Measurements from ENCODE around the gene CNP. TPM values are rescaled to one million over a fixed set of nuclear protein-coding genes. Genes with fewer than 3 reads are reported as not detected.
"Not testable (repeated sequence)": the region's sequence is repeated elsewhere in the genome, so short reads cannot be mapped to it uniquely, and the experiment has no call there.

Gene CNP
- total RNA-seq: 45.7 TPM

DNA sequence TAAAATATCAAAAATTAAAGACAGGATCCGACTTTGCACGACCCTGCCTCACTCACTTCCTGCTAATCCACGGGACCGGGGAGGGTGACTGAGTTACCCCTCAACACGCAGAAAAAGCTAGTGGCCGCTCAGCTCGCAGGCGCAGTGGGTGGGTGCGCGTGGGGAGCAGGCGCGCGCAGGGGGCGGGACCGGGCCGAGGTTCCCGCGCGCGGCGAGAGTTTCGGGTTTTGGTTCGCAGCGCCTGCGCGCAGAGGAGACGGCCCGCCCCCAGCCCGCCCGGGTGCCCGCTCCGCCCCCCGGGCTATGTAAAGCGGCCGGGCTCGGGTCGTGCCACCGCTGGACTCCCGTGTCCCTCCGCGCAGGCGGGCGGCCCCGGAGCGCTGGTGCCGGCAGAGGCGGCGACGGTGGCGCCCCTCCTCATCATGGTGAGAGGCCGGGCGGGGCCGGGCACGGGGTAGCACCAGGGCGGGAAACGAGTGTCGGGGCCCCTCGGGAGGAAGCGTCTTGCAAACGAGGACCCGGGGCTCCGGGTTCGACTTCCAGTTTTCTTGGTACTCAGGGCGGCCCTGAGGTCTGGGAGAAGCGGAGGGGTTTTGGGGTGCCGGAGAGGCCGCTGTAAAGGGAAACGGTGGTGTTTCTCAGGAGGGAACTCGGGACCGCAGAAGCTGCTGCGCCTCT, at the start of gene CNP:
TSS of gene CNP (plus strand) at position 333 of the 678 bp plus-strand sequence. CDS start at position 423, 90 bp downstream.
- DNase-seq (ENCODE audit: low spot score): peak; percentile 94

DNA sequence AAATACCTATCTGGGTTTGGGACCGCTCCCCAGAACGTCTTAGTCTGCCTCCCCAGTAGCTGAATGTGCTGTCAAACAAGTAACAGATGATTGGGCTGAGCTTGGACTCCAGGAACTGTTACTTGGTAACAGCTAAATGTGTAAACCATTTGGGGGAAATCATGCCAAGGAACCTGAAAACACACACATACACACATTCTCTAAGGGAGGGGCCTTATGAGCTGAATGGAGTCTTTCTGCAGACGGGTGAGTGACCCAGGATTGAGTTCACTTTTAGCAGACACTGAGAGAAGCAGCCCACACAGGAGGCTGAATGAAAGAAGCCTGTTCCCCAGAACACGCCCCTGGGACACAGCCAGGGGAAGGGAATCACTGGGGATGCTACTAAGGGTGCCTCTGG, 49.4 kb upstream of the CNP start:
- no peak for DNase-seq (ENCODE audit: low spot score)

DNA sequence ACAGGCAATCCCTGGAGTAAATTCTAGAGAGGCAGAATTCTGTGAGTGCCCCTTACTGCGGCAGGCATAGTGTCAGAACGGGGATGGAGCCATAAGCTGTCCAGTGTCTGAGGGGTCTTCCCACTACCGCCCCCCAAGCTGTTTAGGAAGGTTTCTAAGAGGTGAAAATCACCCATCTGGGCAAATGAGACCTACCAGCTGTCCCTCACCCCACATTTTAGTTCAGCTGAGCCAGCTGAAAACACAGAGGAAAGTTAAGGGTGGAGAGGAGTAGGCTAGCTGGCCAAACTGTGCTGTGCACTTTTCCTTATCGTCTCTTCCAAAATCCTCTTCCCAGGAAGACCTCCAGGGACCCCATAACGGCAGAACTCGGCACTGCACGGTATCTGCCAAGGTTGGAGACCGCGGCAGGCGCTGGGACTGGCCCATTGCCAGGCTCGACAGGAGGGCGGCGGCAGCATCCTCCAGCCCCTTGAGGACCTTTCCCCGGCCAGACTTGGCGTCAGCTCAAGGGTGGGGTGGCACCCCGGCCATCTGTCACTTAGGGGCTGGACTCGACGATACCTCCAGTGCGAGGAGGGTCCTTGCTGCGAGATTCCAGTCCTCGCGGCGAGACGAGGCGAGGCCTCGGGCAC, 48.8 kb upstream of the CNP start:
- peak; percentile 56 for DNase-seq (ENCODE audit: low spot score)

DNA sequence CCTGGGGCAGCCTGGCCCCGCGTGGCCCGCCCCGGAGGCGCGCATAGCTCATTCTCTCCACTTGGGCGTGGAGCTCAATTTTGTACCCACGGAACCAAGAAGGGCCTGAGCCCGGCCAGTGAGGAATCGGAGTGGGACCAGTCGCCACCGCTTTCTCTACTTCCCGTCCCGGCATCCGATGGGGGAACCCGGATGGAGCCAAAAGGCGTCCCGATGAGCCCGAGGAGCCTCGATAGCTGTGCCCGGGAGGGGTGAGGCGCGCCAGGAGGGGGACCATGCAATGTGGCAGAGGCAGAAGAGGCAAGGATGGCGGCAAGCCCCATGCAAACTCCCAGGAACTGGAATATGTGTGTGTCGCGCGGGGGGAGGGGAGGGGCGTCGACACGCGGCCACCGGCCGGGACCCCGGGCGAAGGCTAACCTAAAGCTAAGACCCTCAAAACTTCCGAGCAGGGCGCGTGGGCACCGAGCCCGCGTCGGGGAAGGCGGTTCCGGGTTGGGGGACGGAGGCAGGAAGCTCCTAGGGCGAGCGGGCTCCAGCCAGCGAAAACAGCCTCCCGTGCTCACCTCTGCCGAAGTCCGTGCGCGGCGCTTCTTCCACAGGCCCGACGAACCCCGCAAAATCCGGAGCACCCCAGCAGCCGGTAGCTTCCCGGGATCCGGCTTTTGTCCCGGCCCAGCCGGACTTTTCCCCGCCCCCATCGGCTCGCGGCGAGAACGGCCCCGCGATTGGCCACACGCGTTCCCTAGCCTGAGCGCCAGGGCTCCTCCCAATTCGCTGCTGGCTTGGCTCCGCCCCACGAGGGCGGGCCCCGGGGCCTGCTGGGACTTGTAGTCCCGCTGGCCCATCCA, 48.1 kb upstream of the CNP start, which contains the start of gene ACLY:
TSS of gene ACLY (minus strand) at position 638 of the 851 bp plus-strand sequence. CDS start 5,078 bp downstream, outside the sequence.
- peak; percentile 97 for DNase-seq (ENCODE audit: low spot score)

DNA sequence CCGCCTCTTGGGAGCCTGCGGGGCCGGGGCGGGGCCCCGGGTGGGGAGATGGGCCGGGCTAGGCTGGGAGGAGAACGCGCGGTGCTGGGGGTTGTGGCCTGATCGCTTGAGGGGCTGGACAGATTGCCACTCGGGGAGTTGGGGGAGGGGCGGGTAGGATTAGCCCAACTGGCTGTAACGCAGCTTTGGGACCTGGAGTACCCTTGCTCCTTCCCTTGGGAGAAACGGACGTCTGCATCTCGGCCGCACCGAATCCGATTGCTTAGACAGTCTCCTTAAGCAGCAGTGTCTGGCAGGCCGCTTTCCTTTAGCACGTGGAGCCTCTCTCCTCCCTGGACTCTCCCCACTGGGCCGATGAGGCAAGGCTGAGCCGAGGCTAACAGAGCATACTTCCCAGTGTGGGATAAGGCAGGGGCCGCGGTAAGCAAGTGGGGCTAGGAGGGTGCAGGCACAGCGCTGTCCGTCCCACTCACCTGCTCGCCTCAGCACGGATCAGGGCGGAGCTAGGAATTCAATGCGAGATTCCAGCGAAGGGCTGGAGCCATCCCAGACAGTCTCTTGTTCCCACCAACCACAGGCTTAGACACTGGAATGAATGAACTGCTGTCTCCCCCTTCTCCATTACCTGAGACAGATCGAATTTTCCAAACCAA, 47.3 kb upstream of the CNP start:
- DNase-seq (ENCODE audit: low spot score): no peak

DNA sequence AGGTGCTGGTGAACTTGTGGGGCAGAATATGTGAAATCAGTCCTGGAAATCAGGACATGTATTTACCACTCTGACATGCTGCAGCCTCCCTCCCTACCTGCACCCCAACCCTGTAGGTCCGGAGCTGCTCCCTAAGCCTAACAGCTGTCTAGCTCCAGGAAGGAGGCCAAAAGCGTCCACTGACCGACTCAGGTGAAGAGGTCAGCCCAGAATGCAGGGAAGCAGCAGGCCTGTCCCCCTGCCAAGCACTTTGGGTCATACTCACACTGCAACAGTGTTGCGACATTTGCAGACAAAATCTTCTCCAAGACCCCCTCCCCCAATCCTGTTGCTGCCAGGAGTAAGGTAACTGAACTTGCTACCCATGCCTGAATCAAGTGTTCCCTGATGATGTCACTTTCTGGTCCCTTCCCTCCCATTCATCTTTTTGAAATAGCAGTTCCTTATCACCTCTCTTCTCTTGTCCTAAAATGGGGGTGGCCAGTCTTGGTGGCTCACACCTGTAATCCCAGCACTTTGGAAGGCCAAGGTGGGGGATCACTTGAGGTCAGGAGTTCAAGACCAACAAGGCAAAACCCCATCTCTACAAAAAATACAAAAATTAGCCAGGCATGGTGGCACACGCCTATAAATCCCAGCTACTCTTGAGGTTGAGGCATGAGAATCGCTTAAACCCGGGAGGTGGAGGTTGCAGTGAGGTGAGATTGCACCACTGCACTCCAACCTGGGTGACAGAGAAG, 46.6 kb upstream of the CNP start:
- no peak for DNase-seq (ENCODE audit: low spot score)

DNA sequence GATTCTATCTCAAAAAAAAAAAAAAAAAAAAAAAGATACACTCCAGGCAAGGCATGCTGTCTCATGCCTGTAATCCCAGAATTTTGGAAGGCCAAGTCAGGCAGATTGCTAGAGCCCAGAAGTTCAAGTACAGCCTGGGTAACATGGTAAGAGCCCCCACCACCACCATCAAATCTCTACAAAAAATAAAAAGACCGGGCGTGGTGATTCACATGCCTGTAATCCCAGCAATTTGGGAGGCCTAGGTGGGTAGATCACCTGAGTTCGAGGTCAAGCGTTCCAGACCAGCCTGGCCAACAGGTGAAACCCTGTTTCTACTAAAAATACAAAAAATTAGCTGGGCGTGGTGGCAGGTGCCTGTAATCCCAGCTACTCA, 46.0 kb upstream of the CNP start:
- no peak for DNase-seq (ENCODE audit: low spot score)

DNA sequence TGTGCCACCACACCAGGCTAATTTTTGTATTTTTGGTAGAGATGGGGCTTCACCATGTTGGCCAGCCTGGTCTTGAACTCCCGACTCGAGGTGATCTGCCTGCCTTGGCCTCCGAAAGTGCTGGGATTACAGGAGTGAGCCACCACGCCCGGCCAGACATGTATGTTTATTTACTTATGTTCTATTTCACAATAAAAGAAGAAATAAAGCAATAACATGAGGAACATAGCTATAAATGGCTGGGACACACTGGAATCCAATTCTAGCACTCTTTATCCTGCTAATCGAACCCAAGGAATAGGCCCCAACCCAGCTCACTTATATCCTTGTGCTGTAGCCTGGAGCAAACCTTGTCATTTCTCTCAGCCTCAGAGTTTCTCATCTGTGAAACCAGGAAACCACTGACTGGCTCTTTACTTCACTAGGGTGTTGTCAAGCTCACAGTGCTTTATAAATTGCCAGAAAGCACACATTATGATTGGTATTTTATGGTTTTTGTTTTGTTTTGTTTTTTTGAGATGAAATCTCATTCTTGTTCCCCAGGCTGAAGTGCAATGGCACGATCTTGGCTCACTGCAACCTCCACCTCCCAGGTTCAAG, 40.5 kb upstream of the CNP start:
- no peak for DNase-seq (ENCODE audit: low spot score)

DNA sequence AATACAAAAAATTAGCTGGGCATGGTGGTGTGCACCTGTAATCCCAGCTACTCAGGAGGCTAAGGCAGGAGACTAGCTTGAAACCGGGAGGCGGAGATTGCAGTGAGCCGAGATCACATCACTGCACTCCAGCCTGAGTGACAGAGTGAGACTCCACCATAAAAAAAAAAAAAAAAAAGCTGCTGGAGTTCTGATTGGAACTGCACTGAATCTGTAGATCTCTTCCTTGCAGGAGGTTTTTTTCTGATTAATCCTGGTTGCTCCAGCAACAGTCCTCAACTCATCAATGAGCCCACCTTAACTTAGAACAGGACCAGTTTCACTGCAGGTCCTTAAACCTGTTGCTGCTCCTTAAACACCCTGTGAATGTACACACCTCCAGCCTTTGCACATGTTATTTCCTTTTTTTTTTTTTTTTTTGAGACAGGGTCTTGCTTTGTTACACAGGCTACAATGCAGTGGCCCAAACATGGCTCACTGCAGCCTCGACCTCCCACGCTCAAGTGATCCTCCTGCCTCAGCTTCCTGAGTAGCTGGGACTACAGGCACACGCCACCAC, 37.8 kb upstream of the CNP start:
- DNase-seq (ENCODE audit: low spot score): no peak

DNA sequence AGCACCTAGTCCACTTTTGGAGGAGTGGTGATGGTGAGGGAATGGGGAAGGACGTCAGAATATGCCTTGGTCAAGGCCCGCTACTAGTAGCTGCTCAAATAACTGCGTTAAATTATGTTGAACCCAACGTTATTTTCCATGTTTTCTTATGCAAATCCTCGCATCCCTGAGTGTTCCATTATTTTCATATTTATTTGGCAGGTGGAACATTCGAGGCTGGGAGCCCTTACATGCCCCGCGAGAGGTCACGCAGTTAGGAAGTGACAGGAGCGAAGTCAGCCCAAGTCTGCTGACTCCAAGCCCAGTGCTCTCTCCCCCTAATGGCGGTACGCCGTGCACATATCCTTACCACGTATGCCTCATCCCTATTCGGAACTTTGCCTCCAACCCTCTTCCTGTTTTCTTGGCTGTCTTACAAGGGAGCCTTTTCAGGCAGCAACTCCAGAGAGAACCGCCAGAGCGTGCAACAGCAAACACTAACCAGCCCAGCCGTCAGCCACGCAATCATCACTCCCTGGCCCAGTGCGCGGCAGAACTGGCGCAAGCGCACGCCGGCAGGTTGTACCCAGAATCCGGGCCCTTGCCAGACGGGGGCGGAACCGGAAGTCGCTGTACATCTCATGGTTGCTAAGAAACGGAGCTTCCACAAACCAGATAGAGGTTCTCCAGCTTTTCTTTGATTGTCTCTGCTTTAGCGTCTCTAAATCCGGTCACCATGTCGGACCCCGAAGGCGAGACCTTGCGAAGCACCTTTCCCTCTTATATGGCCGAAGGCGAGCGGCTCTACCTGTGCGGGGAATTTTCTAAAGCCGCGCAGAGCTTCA, 36.4 kb upstream of the CNP start, which contains the start of gene ODAD4:
TSS of gene ODAD4 (plus strand) at position 609 of the 824 bp plus-strand sequence. CDS start at position 716, 107 bp downstream.
- DNase-seq (ENCODE audit: low spot score): peak; percentile 96

DNA sequence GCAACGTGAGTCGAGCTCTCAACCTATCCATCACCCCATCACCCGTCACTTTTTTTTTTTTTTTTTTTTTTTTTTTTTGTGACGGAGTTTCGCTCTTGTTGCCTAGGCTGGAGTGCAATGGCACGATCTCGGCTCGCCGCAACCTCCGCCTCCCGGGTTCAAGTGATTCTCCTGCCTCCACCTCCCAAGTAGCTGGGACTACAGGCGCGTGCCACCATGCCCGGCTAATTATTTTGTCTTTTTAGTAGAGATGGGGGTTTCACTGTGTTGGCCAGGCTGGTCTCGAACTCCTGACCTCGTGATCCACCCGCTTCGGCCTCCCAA, 35.8 kb upstream of the CNP start:
- not testable (repeated sequence) for DNase-seq (ENCODE audit: low spot score)

DNA sequence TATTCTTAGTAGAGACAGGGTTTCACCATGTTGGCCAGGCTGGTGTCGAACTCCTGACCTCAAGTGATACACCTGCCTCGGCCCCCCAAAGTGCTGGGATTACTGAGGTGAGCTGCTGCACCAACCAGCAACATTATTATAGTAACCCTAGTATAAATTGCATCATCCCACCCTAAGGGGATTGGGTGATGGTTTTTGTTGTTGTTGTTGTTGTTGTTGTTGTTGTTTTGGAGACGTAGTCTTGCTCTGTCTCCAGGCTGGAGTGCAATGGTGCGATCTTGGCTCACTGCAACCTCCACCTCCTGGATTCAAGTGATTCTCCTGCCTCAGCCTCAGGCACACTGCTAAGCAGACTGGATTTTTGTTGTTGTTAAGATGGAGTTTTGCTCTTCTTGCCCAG, 34.9 kb upstream of the CNP start:
- DNase-seq (ENCODE audit: low spot score): not testable (repeated sequence)

DNA sequence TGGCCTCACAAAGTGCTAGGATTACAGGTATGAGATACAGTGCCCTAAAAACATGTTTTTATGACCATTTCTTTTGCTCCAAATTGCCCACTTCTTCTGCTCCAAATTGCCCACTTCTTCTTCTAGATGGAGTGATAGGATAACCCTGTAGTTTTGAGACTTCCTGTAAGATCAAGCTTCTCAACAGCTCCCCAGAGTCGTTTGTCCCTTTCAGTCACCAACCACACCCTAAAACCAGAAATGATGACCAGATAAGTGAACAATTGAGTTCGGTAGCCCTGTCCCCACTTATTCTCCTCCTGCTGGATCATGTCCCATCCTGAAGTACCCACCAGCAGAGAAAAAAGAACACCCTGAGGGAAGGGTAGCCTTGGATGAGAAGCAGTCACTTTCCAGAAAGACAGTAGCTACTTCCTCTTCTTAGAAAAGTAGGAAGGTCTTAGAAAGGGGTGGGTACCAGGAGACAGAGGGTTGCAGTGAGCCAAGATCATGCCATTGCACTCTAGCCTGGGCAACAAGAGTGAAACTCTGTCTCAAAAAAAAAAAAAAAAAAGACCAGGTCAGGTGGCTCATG, 33.7 kb upstream of the CNP start:
- no peak for DNase-seq (ENCODE audit: low spot score)

DNA sequence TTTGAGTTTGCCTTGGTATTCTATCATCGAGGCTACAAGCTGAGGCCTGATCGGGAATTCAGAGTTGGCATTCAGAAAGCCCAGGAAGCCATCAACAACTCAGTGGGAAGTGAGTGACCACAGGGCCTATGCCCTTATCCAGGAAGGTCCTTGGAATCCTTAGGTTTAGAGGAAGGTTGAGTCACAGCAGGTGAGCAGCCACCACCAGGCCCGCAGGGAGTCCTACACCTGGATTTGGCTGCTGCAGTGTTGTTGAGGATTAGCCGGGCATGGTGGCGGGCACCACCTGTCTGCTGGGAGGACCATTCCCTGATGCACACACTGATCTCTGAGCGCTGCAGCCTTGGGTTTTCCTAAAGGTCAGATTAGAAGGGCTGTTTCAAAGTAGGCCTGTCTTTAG, 31.0 kb upstream of the CNP start:
- DNase-seq (ENCODE audit: low spot score): no peak

DNA sequence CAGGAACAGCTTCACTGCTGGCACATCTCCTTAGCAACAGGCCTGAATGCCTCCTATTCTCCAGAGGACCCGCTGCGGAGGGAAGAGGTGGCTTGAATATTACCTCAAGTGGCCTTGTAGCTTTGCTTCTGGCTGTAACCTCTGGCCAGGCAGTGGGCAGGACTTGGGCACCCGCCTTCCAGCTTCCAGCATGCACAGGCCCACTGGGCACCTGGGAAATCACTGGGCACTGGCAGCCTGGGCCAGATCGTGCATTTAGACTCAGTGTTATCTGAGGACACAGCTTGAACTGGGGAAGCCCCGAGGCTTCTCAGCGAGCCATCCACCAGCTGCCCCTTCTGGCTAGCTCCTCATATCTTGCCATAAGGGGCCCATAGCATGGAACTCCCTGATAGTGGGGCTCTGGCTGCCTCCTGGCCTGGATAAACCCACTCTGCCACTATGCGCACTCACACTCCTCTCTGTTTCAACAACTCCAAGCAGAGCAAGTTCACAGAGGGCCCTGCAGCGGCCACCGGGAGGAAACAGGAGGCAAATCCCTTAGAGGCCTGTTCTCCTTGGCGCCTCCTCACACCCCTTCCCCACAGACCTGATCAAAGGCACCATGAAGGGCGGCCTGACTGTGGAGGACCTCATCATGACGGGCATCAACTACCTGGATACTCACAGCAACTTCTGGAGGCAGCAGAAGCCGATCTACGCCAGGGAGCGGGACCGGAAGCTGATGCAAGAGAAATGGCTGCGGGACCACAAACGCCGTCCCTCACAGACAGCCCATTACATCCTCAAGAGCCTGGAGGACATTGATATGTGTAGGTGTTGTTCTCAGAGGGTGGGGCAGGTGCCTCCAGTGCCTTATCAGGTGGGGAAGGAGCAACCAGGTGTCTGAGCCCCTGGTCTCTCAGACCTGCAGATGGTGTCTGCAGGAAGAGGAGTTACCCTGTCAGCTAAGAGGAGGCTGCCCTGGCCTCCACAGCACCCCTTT, 28.3 kb upstream of the CNP start:
- no peak for DNase-seq (ENCODE audit: low spot score)

DNA sequence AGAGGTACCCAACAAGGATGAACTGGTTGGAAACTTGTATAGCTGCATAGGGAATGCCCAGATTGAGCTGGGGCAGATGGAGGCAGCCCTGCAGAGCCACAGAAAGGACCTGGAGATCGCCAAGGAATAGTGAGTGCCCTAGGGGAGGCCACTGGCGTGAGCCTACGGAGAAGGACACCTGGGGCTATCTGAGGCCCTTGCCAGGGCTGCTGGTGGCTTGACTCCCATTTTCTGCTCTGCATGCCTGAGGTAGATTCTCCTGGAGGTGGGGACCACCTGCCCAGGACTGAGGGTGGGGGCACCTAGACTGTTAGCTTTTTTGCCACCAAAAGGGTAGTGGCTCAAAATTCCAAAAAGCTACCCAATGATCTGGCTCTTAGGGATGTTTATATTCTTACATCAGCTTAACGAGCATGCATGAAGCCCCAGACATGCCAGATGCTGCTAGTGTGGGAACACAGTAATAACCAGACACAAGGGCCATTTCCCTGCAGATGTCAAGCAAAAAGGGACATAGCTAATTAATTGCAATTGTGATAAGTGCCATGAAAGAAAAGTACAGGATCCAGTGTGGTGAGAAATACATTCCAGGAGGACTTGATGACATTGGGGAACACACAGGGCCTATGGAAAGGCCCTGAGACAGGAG, 27.4 kb upstream of the CNP start:
- no peak for DNase-seq (ENCODE audit: low spot score)

DNA sequence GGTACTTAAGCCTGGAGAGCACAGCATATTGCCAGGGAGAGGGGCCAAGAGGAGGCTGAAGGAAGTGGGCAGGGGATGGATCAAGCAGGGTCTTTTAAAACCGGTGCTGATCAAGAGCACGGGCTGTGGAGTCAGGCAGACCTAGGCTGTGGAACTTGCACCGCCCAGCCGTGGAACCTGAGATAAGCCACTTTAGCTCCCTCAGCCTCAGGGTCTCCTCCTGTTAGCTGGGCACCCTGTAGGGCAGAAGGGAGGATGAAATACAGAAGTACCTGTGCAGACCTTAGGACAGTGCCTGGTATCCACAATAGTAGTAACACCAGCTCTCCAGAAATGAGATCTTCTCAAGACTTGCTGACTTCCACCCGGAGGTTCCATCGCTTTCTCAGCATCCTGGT, 26.9 kb upstream of the CNP start:
- no peak for DNase-seq (ENCODE audit: low spot score)

DNA sequence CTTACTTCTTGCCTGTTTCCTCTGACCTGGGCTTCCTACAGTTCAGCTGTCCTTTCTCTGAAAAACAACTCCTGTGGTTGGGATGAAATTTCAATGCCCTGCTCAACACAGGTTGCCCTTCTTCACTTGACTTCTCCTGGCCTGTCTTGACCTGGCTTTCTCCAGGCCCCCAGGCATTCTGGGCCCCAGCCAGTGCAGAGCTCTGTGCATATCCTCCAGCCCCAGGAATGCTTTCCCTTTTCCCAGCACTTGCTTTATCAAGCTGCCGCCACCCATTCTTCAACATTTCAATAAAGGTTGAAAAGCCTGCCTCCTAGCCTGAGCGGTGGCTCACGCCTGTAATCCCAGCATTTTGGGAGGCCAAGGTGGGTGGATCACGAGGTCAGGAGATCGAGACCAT, 25.4 kb upstream of the CNP start:
- DNase-seq (ENCODE audit: low spot score): no peak
